ENCODE data around the gene AP4S1.

GRCh38 chr14:31020834-31021575 lies 4.4 kb upstream of the AP4S1 start:
- TF ChIP-seq SP1 (IDR thresholded peaks at IDR 0.05; ENCODE audit: low read depth, low read length) (no peak), NRF1 (IDR thresholded peaks at IDR 0.05; ENCODE audit: low read depth, low read length) (no peak), RBBP5 (IDR thresholded peaks at IDR 0.05; ENCODE audit: borderline replicate concordance, low read depth, low read length) (no peak), ATF2 (IDR thresholded peaks at IDR 0.05; ENCODE audit: low read length) (no peak), RAD21 (IDR thresholded peaks at IDR 0.05 in 1 of 2, conservative IDR thresholded peaks at IDR 0.05 in 1 of 2; ENCODE audit: low read depth in 2 of 2, low read length in 2 of 2) (no peak), MAX (IDR thresholded peaks at IDR 0.05) (no peak), CTCF (IDR thresholded peaks at IDR 0.05; ENCODE audit: control extremely low read depth in 1 of 3, insufficient read depth in 1 of 3, low read depth in 1 of 3, low read length in 3 of 3) (no peak)
